ENCODE data around the gene ZNF418. TPM values are rescaled to one million over a fixed set of nuclear protein-coding genes. Genes with fewer than 3 reads are reported as not detected.

The ZNF418 gene
- total and polyA plus RNA-seq, 2 of the 13 experiments (the other 11 are each of a cell fraction or from before 2014, with no cell fraction given) = 0.07 to 0.27 TPM

- TF ChIP-seq KAT8 (CRISPR knock-in tag; IDR thresholded peaks at IDR 0.05) (peak; percentile 96), KDM5A (IDR thresholded peaks at IDR 0.05; ENCODE audit: borderline replicate concordance, low read length) (peak; percentile 64), ZNF572 (CRISPR knock-in tag; IDR thresholded peaks at IDR 0.05) (no peak), ETS1 (CRISPR knock-in tag; IDR thresholded peaks at IDR 0.05) (no peak), ARID5B (CRISPR knock-in tag; IDR thresholded peaks at IDR 0.05) (peak; percentile 63), SKI (IDR thresholded peaks at IDR 0.05; ENCODE audit: partially characterized antibody) (peak; percentile 23), GTF3A (CRISPR knock-in tag; conservative IDR thresholded peaks at IDR 0.05) (peak; percentile 78; the same call in 1 of the 2 replicates), JUN (CRISPR knock-in tag; IDR thresholded peaks at IDR 0.05) (0 out of 2 replicates have a peak, but pooled peaks have one; percentile 38), ZNF546 (CRISPR knock-in tag; conservative IDR thresholded peaks at IDR 0.05) (no peak), ZNF225 (CRISPR knock-in tag; IDR thresholded peaks at IDR 0.05) (no peak), NFAT5 (CRISPR knock-in tag; IDR thresholded peaks at IDR 0.05) (no peak), KLF15 (CRISPR knock-in tag; IDR thresholded peaks at IDR 0.05; ENCODE audit: borderline replicate concordance) (no peak), MXD1 (CRISPR knock-in tag; IDR thresholded peaks at IDR 0.05) (no peak), PLRG1 (conservative IDR thresholded peaks at IDR 0.05) (no peak), ZNF10 (CRISPR knock-in tag; IDR thresholded peaks at IDR 0.05; ENCODE audit: borderline replicate concordance, low read depth) (no peak), ZNF17 (CRISPR knock-in tag; IDR thresholded peaks at IDR 0.05) (no peak), CC2D1A (CRISPR knock-in tag; IDR thresholded peaks at IDR 0.05) (no peak), STAG1 (CRISPR knock-in tag; IDR thresholded peaks at IDR 0.05) (peak; percentile 50), ZSCAN20 (CRISPR knock-in tag; IDR thresholded peaks at IDR 0.05; ENCODE audit: borderline replicate concordance) (no peak), CAMTA2 (CRISPR knock-in tag; IDR thresholded peaks at IDR 0.05; ENCODE audit: borderline replicate concordance) (no peak)
These were observed 12.4 kb upstream of the ZNF418 start, which contains the start of gene ZNF256 (continued) for GRCh38 chr19:57947419-57948134.

Data from HepG2 (cell line).